A673 (cell line): Measurements from ENCODE around the gene METTL16. TPM values are rescaled to one million over a fixed set of nuclear protein-coding genes. Genes with fewer than 3 reads are reported as not detected.

Experiments
- BruUV-seq: library from RNA; stranded (reverse); fragments of 400-500 nt; replicated peaks from 2 replicates; lab custom pipeline; 2021; lab: Mats Ljungman, UMichigan
- CTCF ChIA-PET: fragments of 300-600 bp; sonication (Branson Sonifier 250); formaldehyde crosslinking; loops from one replicate; lab custom pipeline; 2022; ENCODE audit warnings: antibody characterized with exemption; lab: Charles Lee
- POLR2A ChIA-PET: fragments of 300-600 bp; sonication (Branson Sonifier 250); formaldehyde crosslinking; loops from one replicate; lab custom pipeline; 2022; ENCODE audit warnings: antibody characterized with exemption; ENCODE audit not compliant: low non-redundant PET; lab: Charles Lee
- DNase-seq: peaks from one replicate; pipeline ENCODE4 v3.0.0-alpha.2; 2015; ENCODE audit warnings: low spot score
- H3K27ac ChIP-seq: fragments of 200-600 bp; sonication (generic); 2 replicates; pipeline ENCODE4 v1.5.1; 2016; ENCODE audit warnings: mixed run types, low read depth, mild to moderate bottlenecking, mixed read lengths, antibody characterized with exemption, low read length; ENCODE audit not compliant: poor library complexity, severe bottlenecking
- H3K27me3 ChIP-seq: fragments of 200-600 bp; sonication (generic); replicated peaks from 2 replicates; pipeline ENCODE4 v1.6.1; 2017; ENCODE audit warnings: mixed run types, low read depth, mild to moderate bottlenecking, mixed read lengths, antibody characterized with exemption, low read length; ENCODE audit not compliant: insufficient read depth, poor library complexity
- H3K36me3 ChIP-seq: fragments of 200-600 bp; sonication (generic); 2 replicates; pipeline ENCODE4 v1.6.1; 2016; ENCODE audit warnings: mixed run types, mild to moderate bottlenecking, mixed read lengths, antibody characterized with exemption, low read length; ENCODE audit not compliant: insufficient read depth, poor library complexity, severe bottlenecking
- H3K4me1 ChIP-seq: fragments of 200-600 bp; sonication (generic); 2 replicates; pipeline ENCODE4 v1.6.1; 2017; ENCODE audit warnings: mixed run types, mild to moderate bottlenecking, mixed read lengths, antibody characterized with exemption, low read length; ENCODE audit not compliant: insufficient read depth, poor library complexity, severe bottlenecking
- H3K4me3 ChIP-seq: fragments of 200-600 bp; sonication (generic); 2 replicates; pipeline ENCODE4 v1.5.1; 2016; ENCODE audit warnings: low read depth, mixed run types, mild to moderate bottlenecking, mixed read lengths, low read length; ENCODE audit not compliant: poor library complexity, severe bottlenecking
- H3K9me3 ChIP-seq: fragments of 200-600 bp; sonication (generic); 2 replicates; pipeline ENCODE4 v1.6.1; 2016; ENCODE audit warnings: mixed run types, low read depth, mild to moderate bottlenecking, mixed read lengths, antibody characterized with exemption, low read length; ENCODE audit not compliant: poor library complexity, severe bottlenecking
- EZH2 ChIP-seq: fragments of 200-600 bp; sonication (generic); IDR thresholded peaks from 2 replicates; pipeline ENCODE4 v1.6.1; 2017; ENCODE audit warnings: borderline replicate concordance, low read depth, mild to moderate bottlenecking, mixed read lengths, antibody characterized with exemption, low read length; ENCODE audit not compliant: poor library complexity, severe bottlenecking
- intact Hi-C: fragments of 100-400 bp; cut with micrococcal nuclease; formaldehyde crosslinking; loops from one replicate; pipeline ENCODE4 v1.10.0; 2022; ENCODE audit not compliant: unreplicated experiment
- total RNA-seq: library from RNA; stranded (reverse); gene quantifications from 2 replicates; pipeline ENCODE4 v1.2.3, GENCODE V29; 2021
- TF ChIP-seq, protein P1 (sequence below): fragments of 300-800, 200-600 bp; sonication (generic); conservative IDR thresholded peaks from 2 replicates; pipeline ENCODE4 v1.5.1; 2017; ENCODE audit warnings: low read depth, mild to moderate bottlenecking, antibody characterized with exemption, low read length, moderate library complexity, mixed read lengths

The METTL16 gene
- total RNA-seq, 1 experiment from 2014 or later, result 50.8 TPM

- H3K4me3 ChIP-seq, result no peak overlapping the region
- CTCF ChIA-PET, result interaction anchor here (2.0 to 3.5 kb wide), 2 partner anchors 21 to 35 kb away, joined by 6 to 79 read pairs; no protein-coding TSS in a partner anchor
- no TSS peak for BruUV-seq
- H3K27me3 ChIP-seq, result no peaks in the 10 kb centered on the region
- POLR2A ChIA-PET, result no interaction called here
- TF ChIP-seq EZH2, result no peak
- TF ChIP-seq, protein P1, sequence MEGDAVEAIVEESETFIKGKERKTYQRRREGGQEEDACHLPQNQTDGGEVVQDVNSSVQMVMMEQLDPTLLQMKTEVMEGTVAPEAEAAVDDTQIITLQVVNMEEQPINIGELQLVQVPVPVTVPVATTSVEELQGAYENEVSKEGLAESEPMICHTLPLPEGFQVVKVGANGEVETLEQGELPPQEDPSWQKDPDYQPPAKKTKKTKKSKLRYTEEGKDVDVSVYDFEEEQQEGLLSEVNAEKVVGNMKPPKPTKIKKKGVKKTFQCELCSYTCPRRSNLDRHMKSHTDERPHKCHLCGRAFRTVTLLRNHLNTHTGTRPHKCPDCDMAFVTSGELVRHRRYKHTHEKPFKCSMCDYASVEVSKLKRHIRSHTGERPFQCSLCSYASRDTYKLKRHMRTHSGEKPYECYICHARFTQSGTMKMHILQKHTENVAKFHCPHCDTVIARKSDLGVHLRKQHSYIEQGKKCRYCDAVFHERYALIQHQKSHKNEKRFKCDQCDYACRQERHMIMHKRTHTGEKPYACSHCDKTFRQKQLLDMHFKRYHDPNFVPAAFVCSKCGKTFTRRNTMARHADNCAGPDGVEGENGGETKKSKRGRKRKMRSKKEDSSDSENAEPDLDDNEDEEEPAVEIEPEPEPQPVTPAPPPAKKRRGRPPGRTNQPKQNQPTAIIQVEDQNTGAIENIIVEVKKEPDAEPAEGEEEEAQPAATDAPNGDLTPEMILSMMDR, result no peak
- peaks cover 25% of the 10 kb centered on the region for H3K36me3 ChIP-seq
- intact Hi-C loops, result loop anchor here (10.0 kb wide), 1 partner anchor 304 kb away; no protein-coding TSS in a partner anchor
- no peak overlapping the region for H3K27ac ChIP-seq
- no peaks in the 10 kb centered on the region for H3K4me1 ChIP-seq
- DNase-seq, result no peak
- no peaks in the 10 kb centered on the region for H3K9me3 ChIP-seq
Measured at GRCh38 chr17:2380950-2381649, 130.6 kb downstream of the METTL16 start.

DNA sequence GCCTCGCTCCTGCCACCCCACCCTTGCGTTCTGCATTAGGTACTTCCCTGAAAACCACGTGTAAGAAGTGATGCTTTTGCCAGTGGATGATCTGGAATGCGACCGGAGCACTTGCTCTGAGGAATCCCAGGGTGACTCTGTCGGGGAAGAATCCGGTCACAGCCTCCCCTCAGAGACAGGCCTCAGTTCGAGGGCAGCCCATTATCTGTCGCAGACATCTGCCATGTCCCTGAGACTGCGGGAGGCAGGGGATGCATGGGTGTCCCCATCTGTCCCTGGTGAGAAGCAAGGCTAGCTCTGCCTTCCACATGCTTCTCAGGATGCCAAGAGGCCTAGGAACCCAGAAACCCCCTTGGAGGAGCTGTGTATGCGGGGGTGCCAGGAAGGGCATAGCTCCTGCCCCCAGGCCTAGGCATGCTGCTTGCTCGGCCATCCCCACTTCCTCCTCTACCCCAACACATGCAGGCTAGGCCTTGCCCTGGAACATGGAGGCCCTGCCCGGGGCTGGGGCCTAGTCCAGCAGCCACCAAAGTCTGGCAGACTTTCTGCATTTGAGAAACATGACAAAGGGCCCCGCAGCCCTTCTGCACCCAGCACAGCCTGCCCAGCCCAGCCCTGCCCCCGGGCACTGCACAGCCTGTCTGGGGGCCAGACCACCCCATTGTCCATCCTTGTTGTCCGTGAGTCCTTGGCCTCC, 131.3 kb downstream of the METTL16 start:
- TF ChIP-seq, protein P1, result no peak
- no peak for TF ChIP-seq EZH2
- POLR2A ChIA-PET, result no interaction called here
- H3K4me1 ChIP-seq, result no peaks in the 10 kb centered on the region

GRCh38 chr17:2379489-2380225, 132.0 kb downstream of the METTL16 start:
- POLR2A ChIA-PET, result no interaction called here
- no peak for TF ChIP-seq EZH2
- TF ChIP-seq, protein P1, result no peak
- no peaks in the 10 kb centered on the region for H3K4me1 ChIP-seq

More for the DNA sequence above, 131.3 kb downstream of the METTL16 start:
- no peaks in the 10 kb centered on the region for H3K27me3 ChIP-seq
- H3K36me3 ChIP-seq, result peaks cover 30% of the 10 kb centered on the region
- H3K9me3 ChIP-seq, result no peaks in the 10 kb centered on the region
- intact Hi-C loops, result loop anchor here (10.0 kb wide), 1 partner anchor 304 kb away; no protein-coding TSS in a partner anchor
- BruUV-seq, result TSS peak; percentile 57
- CTCF ChIA-PET, result interaction anchor here (3.5 kb wide), 1 partner anchor 36 kb away, joined by 79 read pairs; no protein-coding TSS in a partner anchor
- DNase-seq, result no peak
- H3K27ac ChIP-seq, result no peak overlapping the region
- no peak overlapping the region for H3K4me3 ChIP-seq

More at GRCh38 chr17:2379489-2380225, 132.0 kb downstream of the METTL16 start:
- Histone ChIP-seq H3K9me3 (no peaks in the 10 kb centered on the region), H3K36me3 (peaks cover 37% of the 10 kb centered on the region), H3K27me3 (no peaks in the 10 kb centered on the region), H3K4me3 (no peak overlapping the region), H3K27ac (no peak overlapping the region)
- BruUV-seq, result no TSS peak
- DNase-seq, result no peak
- intact Hi-C loops, result loop anchor here (10.0 kb wide), 1 partner anchor 305 kb away; no protein-coding TSS in a partner anchor
- CTCF ChIA-PET, result interaction anchor here (0.5 to 1.1 kb wide), 2 partner anchors 27 to 36 kb away, joined by 3 to 4 read pairs; no protein-coding TSS in a partner anchor
